ENCODE measurements around the gene MXD3. TPM values are rescaled to one million over a fixed set of nuclear protein-coding genes. Genes with fewer than 3 reads are reported as not detected.

Gene MXD3
- total and polyA plus RNA-seq, 2 of the 4 experiments (the other 2 are of a cell fraction), result 7.3 to 12.9 TPM

DNA sequence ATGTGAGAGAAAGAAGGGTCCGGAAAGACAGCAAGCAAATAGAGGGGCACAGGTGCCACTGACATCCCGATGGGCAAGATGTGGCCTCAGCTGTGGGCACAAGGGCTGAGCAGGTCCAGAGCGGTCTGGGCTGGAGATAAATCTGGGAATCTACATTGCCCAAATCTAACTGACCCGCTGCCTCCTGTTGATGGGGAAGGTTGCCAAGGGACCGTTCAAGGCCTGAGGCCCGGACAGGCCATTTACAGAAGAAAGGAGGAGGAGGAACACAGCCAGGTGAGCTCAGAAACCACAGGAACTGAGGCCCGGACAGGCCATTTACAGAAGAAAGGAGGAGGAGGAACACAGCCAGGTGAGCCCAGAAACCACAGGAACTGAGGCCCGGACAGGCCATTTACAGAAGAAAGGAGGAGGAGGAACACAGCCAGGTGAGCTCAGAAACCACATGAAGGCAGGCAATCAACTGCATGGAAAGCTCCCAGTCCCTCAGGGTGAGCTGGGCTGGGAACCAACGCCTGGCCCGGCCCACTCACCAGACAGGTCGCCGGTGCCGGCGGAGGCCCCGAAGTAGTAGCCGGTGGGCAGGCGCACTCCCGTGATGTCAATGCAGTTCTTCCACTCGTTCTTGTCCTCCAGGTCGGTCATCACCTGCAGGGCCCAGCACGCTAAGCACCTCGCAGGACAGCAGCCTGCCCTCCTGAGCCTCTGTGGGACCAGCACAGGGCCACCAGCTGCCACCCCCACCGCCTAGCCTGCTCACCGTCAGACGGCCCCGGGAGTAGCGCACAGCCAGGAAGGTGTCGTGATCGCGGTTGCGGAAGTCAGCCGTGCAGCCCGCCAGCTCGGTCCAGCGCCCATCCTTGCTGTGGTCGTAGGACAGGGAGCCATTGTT, 25.2 kb upstream of the MXD3 start:
- H2AK5ac ChIP-seq (ENCODE audit: low read depth, low read length), result no peak overlapping the region
- H3K4ac ChIP-seq (ENCODE audit: low read depth, low read length), result no peak overlapping the region
- H3K4me3 ChIP-seq (ENCODE audit: insufficient read depth, low read depth, low read length), result no peak overlapping the region
- H3K4me2 ChIP-seq (ENCODE audit: low read depth, low read length), result no peak overlapping the region
- no peak overlapping the region for H2BK20ac ChIP-seq (ENCODE audit: low read depth, low read length)
- TF ChIP-seq, protein P1, sequence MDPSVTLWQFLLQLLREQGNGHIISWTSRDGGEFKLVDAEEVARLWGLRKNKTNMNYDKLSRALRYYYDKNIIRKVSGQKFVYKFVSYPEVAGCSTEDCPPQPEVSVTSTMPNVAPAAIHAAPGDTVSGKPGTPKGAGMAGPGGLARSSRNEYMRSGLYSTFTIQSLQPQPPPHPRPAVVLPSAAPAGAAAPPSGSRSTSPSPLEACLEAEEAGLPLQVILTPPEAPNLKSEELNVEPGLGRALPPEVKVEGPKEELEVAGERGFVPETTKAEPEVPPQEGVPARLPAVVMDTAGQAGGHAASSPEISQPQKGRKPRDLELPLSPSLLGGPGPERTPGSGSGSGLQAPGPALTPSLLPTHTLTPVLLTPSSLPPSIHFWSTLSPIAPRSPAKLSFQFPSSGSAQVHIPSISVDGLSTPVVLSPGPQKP (IDR thresholded peaks at IDR 0.05; ENCODE audit: borderline replicate concordance, low read depth, low read length), result no peak
- TF ChIP-seq CEBPB (IDR thresholded peaks at IDR 0.05; ENCODE audit: low read depth, low read length), result no peak
- no peak for TF ChIP-seq CHD1 (IDR thresholded peaks at IDR 0.05; ENCODE audit: low read depth, low read length)
- TF ChIP-seq RFX5 (IDR thresholded peaks at IDR 0.05; ENCODE audit: low read depth, low read length), result no peak
- no peak for TF ChIP-seq POLR2A (IDR thresholded peaks at IDR 0.05; ENCODE audit: low read depth, low read length)
- TF ChIP-seq RCOR1 (IDR thresholded peaks at IDR 0.05; ENCODE audit: insufficient replicate concordance, low read length), result no peak
- TF ChIP-seq, protein P2, sequence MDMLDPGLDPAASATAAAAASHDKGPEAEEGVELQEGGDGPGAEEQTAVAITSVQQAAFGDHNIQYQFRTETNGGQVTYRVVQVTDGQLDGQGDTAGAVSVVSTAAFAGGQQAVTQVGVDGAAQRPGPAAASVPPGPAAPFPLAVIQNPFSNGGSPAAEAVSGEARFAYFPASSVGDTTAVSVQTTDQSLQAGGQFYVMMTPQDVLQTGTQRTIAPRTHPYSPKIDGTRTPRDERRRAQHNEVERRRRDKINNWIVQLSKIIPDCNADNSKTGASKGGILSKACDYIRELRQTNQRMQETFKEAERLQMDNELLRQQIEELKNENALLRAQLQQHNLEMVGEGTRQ (IDR thresholded peaks at IDR 0.05; ENCODE audit: low read depth, low read length), result no peak
- TF ChIP-seq SMC3 (IDR thresholded peaks at IDR 0.05; ENCODE audit: low read depth, low read length), result no peak
- TF ChIP-seq, protein P3, sequence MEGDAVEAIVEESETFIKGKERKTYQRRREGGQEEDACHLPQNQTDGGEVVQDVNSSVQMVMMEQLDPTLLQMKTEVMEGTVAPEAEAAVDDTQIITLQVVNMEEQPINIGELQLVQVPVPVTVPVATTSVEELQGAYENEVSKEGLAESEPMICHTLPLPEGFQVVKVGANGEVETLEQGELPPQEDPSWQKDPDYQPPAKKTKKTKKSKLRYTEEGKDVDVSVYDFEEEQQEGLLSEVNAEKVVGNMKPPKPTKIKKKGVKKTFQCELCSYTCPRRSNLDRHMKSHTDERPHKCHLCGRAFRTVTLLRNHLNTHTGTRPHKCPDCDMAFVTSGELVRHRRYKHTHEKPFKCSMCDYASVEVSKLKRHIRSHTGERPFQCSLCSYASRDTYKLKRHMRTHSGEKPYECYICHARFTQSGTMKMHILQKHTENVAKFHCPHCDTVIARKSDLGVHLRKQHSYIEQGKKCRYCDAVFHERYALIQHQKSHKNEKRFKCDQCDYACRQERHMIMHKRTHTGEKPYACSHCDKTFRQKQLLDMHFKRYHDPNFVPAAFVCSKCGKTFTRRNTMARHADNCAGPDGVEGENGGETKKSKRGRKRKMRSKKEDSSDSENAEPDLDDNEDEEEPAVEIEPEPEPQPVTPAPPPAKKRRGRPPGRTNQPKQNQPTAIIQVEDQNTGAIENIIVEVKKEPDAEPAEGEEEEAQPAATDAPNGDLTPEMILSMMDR (conservative IDR thresholded peaks at IDR 0.05; ENCODE audit: low read depth, low read length), result no peak
- TF ChIP-seq MAFK (IDR thresholded peaks at IDR 0.05; ENCODE audit: low read depth, low read length), result no peak
- TF ChIP-seq MXI1 (IDR thresholded peaks at IDR 0.05; ENCODE audit: borderline replicate concordance, low read depth, low read length), result no peak
- TF ChIP-seq NFE2L2 (IDR thresholded peaks at IDR 0.05; ENCODE audit: low read depth, low read length), result no peak
- H3K27me3 ChIP-seq (ENCODE audit: control insufficient read depth, insufficient read depth, low read length), result no peaks in the 10 kb centered on the region
- no TSS peak for BruUV-seq (replicated peaks)
- DNase-seq (no peak), ATAC-seq (ENCODE audit: low read depth) (no peak)
- no peak overlapping the region for H2AFZ ChIP-seq (replicated peaks; ENCODE audit: low read length, poor library complexity)
- H3K23ac ChIP-seq (ENCODE audit: low read depth, low read length), result no peak overlapping the region
- 97% methylated on average over 28 of the region's 36 CpGs; no CpG with 5 or more reads in 1 of the 2 experiments for WGBS, 2 experiments (ENCODE audit: extremely low coverage in 2 of 2, insufficient read length in 1 of 2)
- peaks cover 13% of the 10 kb centered on the region for H4K20me1 ChIP-seq (ENCODE audit: insufficient read depth, low read length)
- no peak overlapping the region for H4K5ac ChIP-seq (ENCODE audit: low read depth, low read length)
- H3K56ac ChIP-seq (ENCODE audit: extremely low read depth, insufficient read depth, low read length), result no peak overlapping the region
- peaks cover 70% of the 10 kb centered on the region for H3K36me3 ChIP-seq (ENCODE audit: control insufficient read depth, insufficient read depth, low read length)
- no peak overlapping the region for H2BK5ac ChIP-seq (ENCODE audit: low read depth, low read length, poor library complexity, severe bottlenecking)
- intact Hi-C loops (cut with micrococcal nuclease) (no loop called here), dilution Hi-C loops (cut with HindIII; ENCODE audit: low sequenced_read_pairs, unreplicated experiment) (no loop called here), in situ Hi-C loops (cut with MboI; ENCODE audit: low sequenced_read_pairs) (no loop called here)
- 0 out of 2 replicates have a peak, but pooled peaks cover 4% of the 10 kb centered on the region for H3K9me1 ChIP-seq (ENCODE audit: insufficient read depth, low read length)
- no peak overlapping the region for H3K18ac ChIP-seq (ENCODE audit: low read depth, low read length)
- H3K14ac ChIP-seq (replicated peaks; ENCODE audit: low read depth, low read length), result no peak overlapping the region
- H4K8ac ChIP-seq (ENCODE audit: low read depth in 2 of 2, low read length in 2 of 2), result no peak overlapping the region
- ChIA-PET POLR2A (ENCODE audit: unreplicated experiment) (no interaction called here), CTCF (no interaction called here)
- H4K91ac ChIP-seq (ENCODE audit: insufficient read depth, low read depth, low read length), result no peak overlapping the region
- H3K9ac ChIP-seq (ENCODE audit: low read depth, low read length), result no peak overlapping the region
- H2AK9ac ChIP-seq (replicated peaks; ENCODE audit: low read depth, low read length, poor library complexity), result no peak overlapping the region
- no peaks in the 10 kb centered on the region for H3K4me1 ChIP-seq (ENCODE audit: control insufficient read depth, insufficient read depth, low read length)
- H2BK120ac ChIP-seq (ENCODE audit: low read depth, low read length), result no peak overlapping the region
- H3K9me3 ChIP-seq (ENCODE audit: control insufficient read depth, insufficient read depth, low read length), result no peaks in the 10 kb centered on the region
- no peak overlapping the region for H3K27ac ChIP-seq (ENCODE audit: insufficient read depth, low read length)
- peaks cover 11 to 19% of the 10 kb centered on the region in 2 experiments for H3K79me1 ChIP-seq (ENCODE audit: low read depth in 1 of 2, low read length in 2 of 2)
- no peak overlapping the region for H2BK15ac ChIP-seq (ENCODE audit: low read depth, low read length)
